Neural cell (in vitro differentiated cells): ENCODE results near the gene ARPC5.

Source experiments
- EP300 ChIP-seq: fragments of 450-650 bp; conservative IDR thresholded peaks from 2 replicates; pipeline ENCODE4 v1.6.1; 2014; ENCODE audit warnings: antibody characterized with exemption, mild to moderate bottlenecking, moderate library complexity; ENCODE audit not compliant: poor library complexity, severe bottlenecking
- EZH2 ChIP-seq: fragments of 200-600, 300-800 bp; shearing (Covaris generic), sonication (generic); IDR thresholded peaks from 2 replicates; pipeline ENCODE4 v1.6.1; 2014; ENCODE audit warnings: antibody characterized with exemption, low read length, borderline replicate concordance, mild to moderate bottlenecking; ENCODE audit not compliant: insufficient read depth, poor library complexity, severe bottlenecking
- MXI1 ChIP-seq: fragments of 450-650 bp; conservative IDR thresholded peaks from 2 replicates; pipeline ENCODE4 v1.6.1; 2014; ENCODE audit warnings: antibody characterized with exemption, mild to moderate bottlenecking; ENCODE audit not compliant: poor library complexity, severe bottlenecking
- POLR2AphosphoS5 ChIP-seq: IDR thresholded peaks from 2 replicates; pipeline ENCODE4 v1.6.1; 2012
- TAF1 ChIP-seq: IDR thresholded peaks from 2 replicates; pipeline ENCODE4 v1.6.1; 2012; ENCODE audit warnings: low read depth
- TF ChIP-seq, protein P1 (sequence below): fragments of 450-650 bp; IDR thresholded peaks from 2 replicates; pipeline ENCODE4 v1.5.1; 2014; ENCODE audit warnings: antibody characterized with exemption, mild to moderate bottlenecking, moderate library complexity; ENCODE audit not compliant: poor library complexity, severe bottlenecking
- TF ChIP-seq, protein P2 (sequence below): IDR thresholded peaks from 2 replicates; pipeline ENCODE4 v1.6.1; 2012; ENCODE audit warnings: borderline replicate concordance

DNA sequence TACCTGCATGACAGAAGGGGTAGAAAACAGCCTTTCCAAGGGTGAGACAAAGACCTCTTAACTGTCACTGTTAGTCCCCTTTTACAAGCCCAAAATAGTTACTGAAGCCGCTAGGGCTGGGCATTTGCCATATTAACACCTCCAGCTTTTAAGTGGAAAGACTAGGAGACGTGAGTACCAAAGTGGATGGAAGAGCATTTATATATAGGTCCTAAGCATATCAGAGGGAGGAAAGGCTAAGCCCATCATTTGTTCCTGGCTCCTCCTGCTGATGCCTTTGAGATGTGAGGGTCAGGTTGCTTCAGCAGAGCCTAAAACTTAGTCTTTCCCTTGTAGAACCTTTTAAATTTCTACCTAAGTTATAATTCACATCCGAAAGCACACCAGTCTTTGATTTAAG is 43.2 kb upstream of the ARPC5 start:
- TF ChIP-seq, protein P1, sequence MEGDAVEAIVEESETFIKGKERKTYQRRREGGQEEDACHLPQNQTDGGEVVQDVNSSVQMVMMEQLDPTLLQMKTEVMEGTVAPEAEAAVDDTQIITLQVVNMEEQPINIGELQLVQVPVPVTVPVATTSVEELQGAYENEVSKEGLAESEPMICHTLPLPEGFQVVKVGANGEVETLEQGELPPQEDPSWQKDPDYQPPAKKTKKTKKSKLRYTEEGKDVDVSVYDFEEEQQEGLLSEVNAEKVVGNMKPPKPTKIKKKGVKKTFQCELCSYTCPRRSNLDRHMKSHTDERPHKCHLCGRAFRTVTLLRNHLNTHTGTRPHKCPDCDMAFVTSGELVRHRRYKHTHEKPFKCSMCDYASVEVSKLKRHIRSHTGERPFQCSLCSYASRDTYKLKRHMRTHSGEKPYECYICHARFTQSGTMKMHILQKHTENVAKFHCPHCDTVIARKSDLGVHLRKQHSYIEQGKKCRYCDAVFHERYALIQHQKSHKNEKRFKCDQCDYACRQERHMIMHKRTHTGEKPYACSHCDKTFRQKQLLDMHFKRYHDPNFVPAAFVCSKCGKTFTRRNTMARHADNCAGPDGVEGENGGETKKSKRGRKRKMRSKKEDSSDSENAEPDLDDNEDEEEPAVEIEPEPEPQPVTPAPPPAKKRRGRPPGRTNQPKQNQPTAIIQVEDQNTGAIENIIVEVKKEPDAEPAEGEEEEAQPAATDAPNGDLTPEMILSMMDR = no peak
- TF ChIP-seq MXI1 = no peak
- TF ChIP-seq EP300 = no peak
- TF ChIP-seq EZH2 = no peak
- no peak for TF ChIP-seq TAF1
- TF ChIP-seq POLR2AphosphoS5 = no peak
- TF ChIP-seq, protein P2, sequence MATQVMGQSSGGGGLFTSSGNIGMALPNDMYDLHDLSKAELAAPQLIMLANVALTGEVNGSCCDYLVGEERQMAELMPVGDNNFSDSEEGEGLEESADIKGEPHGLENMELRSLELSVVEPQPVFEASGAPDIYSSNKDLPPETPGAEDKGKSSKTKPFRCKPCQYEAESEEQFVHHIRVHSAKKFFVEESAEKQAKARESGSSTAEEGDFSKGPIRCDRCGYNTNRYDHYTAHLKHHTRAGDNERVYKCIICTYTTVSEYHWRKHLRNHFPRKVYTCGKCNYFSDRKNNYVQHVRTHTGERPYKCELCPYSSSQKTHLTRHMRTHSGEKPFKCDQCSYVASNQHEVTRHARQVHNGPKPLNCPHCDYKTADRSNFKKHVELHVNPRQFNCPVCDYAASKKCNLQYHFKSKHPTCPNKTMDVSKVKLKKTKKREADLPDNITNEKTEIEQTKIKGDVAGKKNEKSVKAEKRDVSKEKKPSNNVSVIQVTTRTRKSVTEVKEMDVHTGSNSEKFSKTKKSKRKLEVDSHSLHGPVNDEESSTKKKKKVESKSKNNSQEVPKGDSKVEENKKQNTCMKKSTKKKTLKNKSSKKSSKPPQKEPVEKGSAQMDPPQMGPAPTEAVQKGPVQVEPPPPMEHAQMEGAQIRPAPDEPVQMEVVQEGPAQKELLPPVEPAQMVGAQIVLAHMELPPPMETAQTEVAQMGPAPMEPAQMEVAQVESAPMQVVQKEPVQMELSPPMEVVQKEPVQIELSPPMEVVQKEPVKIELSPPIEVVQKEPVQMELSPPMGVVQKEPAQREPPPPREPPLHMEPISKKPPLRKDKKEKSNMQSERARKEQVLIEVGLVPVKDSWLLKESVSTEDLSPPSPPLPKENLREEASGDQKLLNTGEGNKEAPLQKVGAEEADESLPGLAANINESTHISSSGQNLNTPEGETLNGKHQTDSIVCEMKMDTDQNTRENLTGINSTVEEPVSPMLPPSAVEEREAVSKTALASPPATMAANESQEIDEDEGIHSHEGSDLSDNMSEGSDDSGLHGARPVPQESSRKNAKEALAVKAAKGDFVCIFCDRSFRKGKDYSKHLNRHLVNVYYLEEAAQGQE = no peak
